ENCODE measurements around the gene CARD19.

- no peak for TF ChIP-seq CTCF (IDR thresholded peaks at IDR 0.05)
- no peak for TF ChIP-seq EZH2 (IDR thresholded peaks at IDR 0.05; ENCODE audit: borderline replicate concordance, insufficient read depth, low read depth, low read length, poor library complexity, severe bottlenecking)
Measured at GRCh38 chr9:93100276-93100636, 4.2 kb downstream of the CARD19 start.
